ENCODE results near the gene WNT5A.

Gene WNT5A

DNA sequence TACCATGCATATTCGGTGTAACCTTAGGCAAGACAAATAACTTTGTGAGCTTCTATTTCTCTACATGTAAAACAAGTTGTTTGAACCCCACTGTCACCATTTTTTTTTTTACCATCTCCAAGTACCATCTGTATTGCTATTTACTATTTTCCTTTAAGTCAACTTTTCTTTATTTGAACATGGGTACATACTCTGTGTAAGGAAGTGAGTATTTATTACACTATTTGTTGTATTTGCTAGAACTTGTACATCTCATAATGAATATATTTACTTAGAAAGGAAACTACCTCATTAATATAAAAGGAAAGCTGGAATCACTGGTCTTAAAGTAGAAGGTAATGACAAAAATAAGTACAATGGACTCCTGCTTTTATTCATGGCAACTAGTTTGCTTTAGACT, 69.9 kb downstream of the WNT5A start:
- TF ChIP-seq POLR2A (IDR thresholded peaks at IDR 0.05; ENCODE audit: low read depth, low read length) = no peak
- no peak for TF ChIP-seq TAF1 (IDR thresholded peaks at IDR 0.05; ENCODE audit: low read depth, low read length)
- TF ChIP-seq SPI1 (IDR thresholded peaks at IDR 0.05; ENCODE audit: low read depth, low read length) = no peak
- no peak for TF ChIP-seq POLR2AphosphoS5 (IDR thresholded peaks at IDR 0.05; ENCODE audit: low read depth, low read length)
- TF ChIP-seq PAX5 (IDR thresholded peaks at IDR 0.05; ENCODE audit: insufficient read depth, low read length, severe bottlenecking) = no peak
- TF ChIP-seq POU2F2 (IDR thresholded peaks at IDR 0.05; ENCODE audit: low read depth, low read length) = no peak
- FAIRE-seq (no peak), DNase-seq (ENCODE audit: insufficient read length, low spot score) (no peak)

- TF ChIP-seq PAX5 (IDR thresholded peaks at IDR 0.05; ENCODE audit: insufficient read depth, low read length, severe bottlenecking) (no peak), SPI1 (IDR thresholded peaks at IDR 0.05; ENCODE audit: low read depth, low read length) (no peak), POLR2A (IDR thresholded peaks at IDR 0.05; ENCODE audit: low read depth, low read length) (no peak), TAF1 (IDR thresholded peaks at IDR 0.05; ENCODE audit: low read depth, low read length) (no peak), POLR2AphosphoS5 (IDR thresholded peaks at IDR 0.05; ENCODE audit: low read depth, low read length) (no peak), POU2F2 (IDR thresholded peaks at IDR 0.05; ENCODE audit: low read depth, low read length) (no peak)
- DNase-seq (ENCODE audit: insufficient read length, low spot score) = no peak
- no peak for FAIRE-seq
Measured at GRCh38 chr3:55416331-55416821, 70.7 kb downstream of the WNT5A start.
